ENCODE results near the gene ARHGEF5.

ARHGEF5 gene

GRCh38 chr7:144386741-144387140, 31.5 kb downstream of the ARHGEF5 start:
- no peak for DNase-seq (ENCODE audit: extremely low spot score)
- ChIA-PET POLR2A (no interaction called here), CTCF (interaction anchor here (0.7 kb wide), 1 partner anchor 468 kb away, joined by 4 read pairs; no protein-coding TSS in a partner anchor)

DNA sequence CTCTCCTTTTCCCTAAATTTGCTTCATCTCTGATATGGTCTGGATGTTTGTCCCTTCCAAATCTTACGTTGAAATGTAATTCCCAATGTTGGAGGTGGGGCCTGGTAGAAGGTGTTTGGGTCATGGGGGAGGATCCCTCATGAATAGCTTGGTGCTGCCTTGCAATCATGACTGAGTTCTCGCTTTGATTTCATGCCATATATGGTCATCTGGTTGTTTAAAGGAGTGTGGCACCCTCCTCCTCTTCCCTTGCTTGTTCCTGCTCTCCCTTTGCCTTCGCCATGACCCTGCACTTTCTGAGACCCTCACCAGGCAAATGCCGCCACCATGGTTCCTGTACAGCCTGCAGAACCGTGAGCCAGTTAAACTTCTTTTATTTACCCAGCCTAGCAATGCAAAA, 33.7 kb downstream of the ARHGEF5 start:
- ChIA-PET POLR2A (interaction anchor here (1.5 kb wide), 1 partner anchor 487 kb away, joined by 5 read pairs; the partner anchor contains the start of gene TCAF1), CTCF (no interaction called here)
- no peak for DNase-seq (ENCODE audit: extremely low spot score)
- TF ChIP-seq SUZ12 (IDR thresholded peaks at IDR 0.05) = no peak
- TF ChIP-seq LEF1 (IDR thresholded peaks at IDR 0.05; ENCODE audit: borderline replicate concordance) = no peak
- no peak for TF ChIP-seq ARNT (IDR thresholded peaks at IDR 0.05)
- TF ChIP-seq BHLHE40 (IDR thresholded peaks at IDR 0.05; ENCODE audit: borderline replicate concordance) = no peak
- no peak for TF ChIP-seq HDGF (IDR thresholded peaks at IDR 0.05; ENCODE audit: borderline replicate concordance)
- no peak for TF ChIP-seq TARDBP (IDR thresholded peaks at IDR 0.05)
- no peak for TF ChIP-seq ZNF384 (IDR thresholded peaks at IDR 0.05)
- no peak for TF ChIP-seq ELF4 (IDR thresholded peaks at IDR 0.05)
- TF ChIP-seq SP1 (IDR thresholded peaks at IDR 0.05) = no peak
- TF ChIP-seq PKNOX1 (IDR thresholded peaks at IDR 0.05) = no peak
- TF ChIP-seq FOXK2 (IDR thresholded peaks at IDR 0.05) = no peak
- no peak for TF ChIP-seq FOXM1 (IDR thresholded peaks at IDR 0.05; ENCODE audit: borderline replicate concordance)
- TF ChIP-seq L3MBTL2 (conservative IDR thresholded peaks at IDR 0.05) = no peak
- TF ChIP-seq CTBP1 (IDR thresholded peaks at IDR 0.05; ENCODE audit: borderline replicate concordance) = no peak
- no peak for TF ChIP-seq NFRKB (IDR thresholded peaks at IDR 0.05)
- no peak for TF ChIP-seq FOXA1 (IDR thresholded peaks at IDR 0.05)

More at GRCh38 chr7:144386741-144387140, 31.5 kb downstream of the ARHGEF5 start:
- TF ChIP-seq LEF1 (IDR thresholded peaks at IDR 0.05; ENCODE audit: borderline replicate concordance) (no peak), NFRKB (IDR thresholded peaks at IDR 0.05) (no peak), ARNT (IDR thresholded peaks at IDR 0.05) (no peak), ELF4 (IDR thresholded peaks at IDR 0.05) (no peak), SP1 (IDR thresholded peaks at IDR 0.05) (no peak), CTBP1 (IDR thresholded peaks at IDR 0.05; ENCODE audit: borderline replicate concordance) (no peak), ZNF384 (IDR thresholded peaks at IDR 0.05) (no peak), BHLHE40 (IDR thresholded peaks at IDR 0.05; ENCODE audit: borderline replicate concordance) (no peak), HDGF (IDR thresholded peaks at IDR 0.05; ENCODE audit: borderline replicate concordance) (no peak), FOXM1 (IDR thresholded peaks at IDR 0.05; ENCODE audit: borderline replicate concordance) (no peak)

- no peak for TF ChIP-seq L3MBTL2 (conservative IDR thresholded peaks at IDR 0.05)
- no peak for TF ChIP-seq FOXM1 (IDR thresholded peaks at IDR 0.05; ENCODE audit: borderline replicate concordance)
- TF ChIP-seq FOXK2 (IDR thresholded peaks at IDR 0.05) = no peak
- TF ChIP-seq PKNOX1 (IDR thresholded peaks at IDR 0.05) = no peak
- TF ChIP-seq LEF1 (IDR thresholded peaks at IDR 0.05; ENCODE audit: borderline replicate concordance) = no peak
- no peak for TF ChIP-seq HDGF (IDR thresholded peaks at IDR 0.05; ENCODE audit: borderline replicate concordance)
- no peak for TF ChIP-seq CTBP1 (IDR thresholded peaks at IDR 0.05; ENCODE audit: borderline replicate concordance)
- TF ChIP-seq ARNT (IDR thresholded peaks at IDR 0.05) = no peak
- no peak for TF ChIP-seq TARDBP (IDR thresholded peaks at IDR 0.05)
- no peak for TF ChIP-seq BHLHE40 (IDR thresholded peaks at IDR 0.05; ENCODE audit: borderline replicate concordance)
- TF ChIP-seq FOXA1 (IDR thresholded peaks at IDR 0.05) = no peak
- no peak for TF ChIP-seq SP1 (IDR thresholded peaks at IDR 0.05)
- TF ChIP-seq ZNF384 (IDR thresholded peaks at IDR 0.05) = no peak
- TF ChIP-seq SUZ12 (IDR thresholded peaks at IDR 0.05) = no peak
- no peak for TF ChIP-seq ELF4 (IDR thresholded peaks at IDR 0.05)
- no peak for TF ChIP-seq NFRKB (IDR thresholded peaks at IDR 0.05)
- POLR2A ChIA-PET = no interaction called here
- CTCF ChIA-PET = interaction anchor here (0.9 kb wide), 1 partner anchor 430 kb away, joined by 4 read pairs; no protein-coding TSS in a partner anchor
- DNase-seq (ENCODE audit: extremely low spot score) = no peak
Measured at GRCh38 chr7:144390481-144390880, 35.3 kb downstream of the ARHGEF5 start.

GRCh38 chr7:144391014-144391413, 35.8 kb downstream of the ARHGEF5 start:
- POLR2A ChIA-PET = no interaction called here
- no peak for DNase-seq (ENCODE audit: extremely low spot score)
- CTCF ChIA-PET = interaction anchor here (0.9 to 1.6 kb wide), 3 partner anchors 8 to 431 kb away, joined by 4 to 5 read pairs (median 4); no protein-coding TSS in a partner anchor
- TF ChIP-seq LEF1 (IDR thresholded peaks at IDR 0.05; ENCODE audit: borderline replicate concordance) = no peak
- TF ChIP-seq PKNOX1 (IDR thresholded peaks at IDR 0.05) = no peak
- no peak for TF ChIP-seq L3MBTL2 (conservative IDR thresholded peaks at IDR 0.05)
- no peak for TF ChIP-seq ARNT (IDR thresholded peaks at IDR 0.05)
- TF ChIP-seq FOXM1 (IDR thresholded peaks at IDR 0.05; ENCODE audit: borderline replicate concordance) = no peak
- TF ChIP-seq HDGF (IDR thresholded peaks at IDR 0.05; ENCODE audit: borderline replicate concordance) = no peak
- no peak for TF ChIP-seq NFRKB (IDR thresholded peaks at IDR 0.05)
- TF ChIP-seq ZNF384 (IDR thresholded peaks at IDR 0.05) = no peak
- TF ChIP-seq SUZ12 (IDR thresholded peaks at IDR 0.05) = no peak

DNA sequence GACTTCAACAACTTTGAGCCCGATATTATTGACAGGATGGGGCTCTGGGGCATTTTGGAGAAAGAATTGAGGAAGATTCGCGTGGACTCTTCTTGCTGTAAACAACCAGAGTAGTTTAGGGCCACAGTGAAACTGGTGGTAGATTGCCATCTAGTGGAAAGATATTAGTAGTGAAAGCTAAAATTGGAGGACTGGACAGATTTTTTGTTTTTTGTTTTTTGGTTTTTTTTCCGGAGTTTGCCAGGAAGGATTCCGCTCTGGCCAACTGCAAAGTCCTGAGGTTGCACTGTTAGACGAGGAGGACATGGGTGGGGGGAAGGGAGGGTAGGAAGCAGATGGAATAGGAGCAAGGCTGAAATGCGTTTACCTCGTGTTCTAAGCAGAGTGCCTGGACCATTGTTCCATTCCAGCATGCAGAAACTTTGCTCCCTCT, 36.6 kb downstream of the ARHGEF5 start:
- ChIA-PET POLR2A (no interaction called here), CTCF (interaction anchor here (1.2 to 1.6 kb wide), 2 partner anchors 9 to 214 kb away, joined by 4 to 5 read pairs; no protein-coding TSS in a partner anchor)
- TF ChIP-seq SP1 (IDR thresholded peaks at IDR 0.05) (no peak), NFRKB (IDR thresholded peaks at IDR 0.05) (no peak), PKNOX1 (IDR thresholded peaks at IDR 0.05) (no peak), LEF1 (IDR thresholded peaks at IDR 0.05; ENCODE audit: borderline replicate concordance) (no peak), ELF4 (IDR thresholded peaks at IDR 0.05) (no peak), HDGF (IDR thresholded peaks at IDR 0.05; ENCODE audit: borderline replicate concordance) (no peak), L3MBTL2 (conservative IDR thresholded peaks at IDR 0.05) (no peak), ZNF384 (IDR thresholded peaks at IDR 0.05) (no peak), SUZ12 (IDR thresholded peaks at IDR 0.05) (no peak)
- peak; percentile 71 for DNase-seq (ENCODE audit: extremely low spot score)
